Immature natural killer cell (primary cell): Measurements from ENCODE around the gene ZNF827. TPM values are rescaled to one million over a fixed set of nuclear protein-coding genes. Genes with fewer than 3 reads are reported as not detected.

Experiments used
- DNase-seq, 3 donors: peaks; one replicate each; pipeline ENCODE4 v3.0.0; 2022; ENCODE audit warnings: mixed read lengths in 1 of 3
- H3K27ac Mint-ChIP-seq, 6 donors: one replicate each; pipeline ENCODE4 v1.8.0; 2020; ENCODE audit warnings: mixed read lengths in 6 of 6, mild to moderate bottlenecking in 5 of 6, inconsistent platforms in 4 of 6, moderate library complexity in 3 of 6
- H3K27me3 Mint-ChIP-seq, 3 donors: one replicate each; pipeline ENCODE4 v1.8.0; 2020 to 2021; ENCODE audit warnings: low read depth in 3 of 3, mild to moderate bottlenecking in 3 of 3, mixed read lengths in 3 of 3, moderate library complexity in 3 of 3, inconsistent platforms in 1 of 3
- H3K36me3 Mint-ChIP-seq, 3 donors: one replicate each; pipeline ENCODE4 v1.8.0; 2020; ENCODE audit warnings: mixed read lengths in 3 of 3, inconsistent platforms in 2 of 3, mild to moderate bottlenecking in 2 of 3
- H3K4me1 Mint-ChIP-seq, 2 donors: one replicate each; pipeline ENCODE4 v1.8.0; 2020; ENCODE audit warnings: inconsistent platforms in 2 of 2, mild to moderate bottlenecking in 2 of 2, mixed read lengths in 2 of 2, moderate library complexity in 1 of 2
- H3K4me3 Mint-ChIP-seq, 5 donors: one replicate each; pipeline ENCODE4 v1.8.0; 2020; ENCODE audit warnings: mild to moderate bottlenecking in 5 of 5, mixed read lengths in 5 of 5, inconsistent platforms in 3 of 5, moderate library complexity in 3 of 5
- H3K9me3 Mint-ChIP-seq, 6 donors: one replicate each; pipeline ENCODE4 v1.8.0; 2020; ENCODE audit warnings: mild to moderate bottlenecking in 6 of 6, mixed read lengths in 6 of 6, inconsistent platforms in 4 of 6, moderate library complexity in 3 of 6
- polyA plus RNA-seq, 3 donors: library from polyadenylated mRNA; unstranded; fragments of 300-500 nt; fragmentation: Illumina TruSeq; gene quantifications; one replicate each; pipeline ENCODE4 v1.2.3, GENCODE V29; 2021

ZNF827 gene
- polyA plus RNA-seq, 3 donors from 2014 or later: 1.5 to 4.6 (median 1.7) TPM

DNA sequence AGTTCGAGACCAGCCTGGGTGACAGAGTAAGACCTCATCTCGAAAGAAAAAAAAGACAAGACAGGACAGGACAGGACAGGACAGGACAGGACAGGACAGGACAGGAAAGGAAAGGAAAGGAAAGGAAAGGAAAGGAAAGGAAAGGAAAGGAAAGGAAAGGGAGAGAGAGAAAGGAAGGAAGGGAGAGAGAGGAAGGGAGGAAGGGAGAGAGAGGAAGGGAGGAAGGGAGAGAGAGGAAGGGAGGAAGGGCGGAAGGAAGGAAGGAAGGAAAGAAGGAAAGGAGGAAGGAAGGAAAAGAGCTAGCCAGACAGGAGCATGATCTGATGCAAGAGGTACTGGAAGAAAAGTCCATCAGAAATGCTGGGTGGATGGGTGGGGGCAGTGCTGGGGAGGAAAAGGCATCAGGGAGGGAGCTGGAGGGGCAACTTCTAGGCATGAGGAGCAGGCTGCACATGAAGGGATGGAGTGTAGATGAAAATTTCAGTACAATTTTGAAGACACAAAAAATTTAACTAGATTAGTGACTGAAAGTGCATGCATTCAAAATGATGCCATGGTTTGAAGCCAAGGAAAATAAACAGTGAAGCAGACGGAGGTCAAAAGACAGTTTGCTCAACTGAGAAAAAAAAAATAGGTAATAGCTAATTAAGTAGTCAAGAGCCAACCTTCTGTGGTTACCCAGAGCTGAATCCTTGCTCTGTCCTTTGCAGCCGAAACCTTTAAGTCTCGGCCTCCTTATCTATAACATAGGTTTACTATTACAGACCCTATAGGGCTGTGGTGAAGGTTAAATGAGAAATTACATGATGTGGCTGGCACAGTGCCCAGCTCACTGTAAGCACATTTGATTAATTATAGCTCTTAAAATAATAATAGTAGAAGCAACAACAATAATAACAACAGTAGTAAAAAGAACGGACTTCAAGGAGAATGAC lies 59.9 kb downstream of the ZNF827 start:
- DNase-seq: no peak
- Mint-ChIP-seq H3K9me3 (no peaks in the 10 kb centered on the region), H3K4me3 (no peak overlapping the region), H3K27ac (peak overlapping the region in 2 of 6 donors; percentile 9 to 47), H3K27me3 (no peaks in the 10 kb centered on the region), H3K36me3 (peaks cover 6 to 9% (median 8%) of the 10 kb centered on the region in 3 donors), H3K4me1 (peaks cover 10 to 34% of the 10 kb centered on the region in 2 donors)

DNA sequence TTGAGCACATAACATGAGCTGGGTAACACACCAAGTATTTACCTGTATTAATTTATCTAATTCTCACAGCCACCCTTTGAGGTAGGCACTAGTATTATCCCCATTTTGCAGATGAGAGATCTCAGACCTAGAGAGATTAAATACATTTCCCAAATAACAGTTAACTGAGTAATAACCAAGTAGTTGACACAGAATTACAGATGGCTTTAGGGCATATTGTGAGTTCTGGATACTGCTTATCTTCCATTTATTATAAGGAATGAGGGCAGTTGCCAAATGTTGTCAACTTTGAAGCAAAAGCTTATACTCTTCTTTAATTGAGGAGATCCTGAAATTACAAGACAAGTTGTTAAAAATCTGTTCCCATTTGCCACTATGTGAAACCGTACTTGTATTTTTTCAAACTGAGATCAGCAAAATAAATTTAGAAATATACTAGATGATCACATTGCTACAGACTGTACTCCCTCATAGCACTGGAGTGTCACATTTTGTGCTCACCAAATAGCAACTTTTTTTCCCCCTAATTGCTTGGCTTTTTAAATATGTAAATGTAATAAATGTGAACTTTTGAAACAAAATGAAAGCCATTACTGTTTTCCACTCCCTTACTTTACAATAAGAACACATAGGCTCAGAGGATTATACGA lies 62.0 kb downstream of the ZNF827 start:
- no peak overlapping the region for H3K4me3 Mint-ChIP-seq
- H3K27me3 Mint-ChIP-seq: no peaks in the 10 kb centered on the region
- H3K9me3 Mint-ChIP-seq: no peaks in the 10 kb centered on the region
- no peak for DNase-seq
- H3K27ac Mint-ChIP-seq: no peak overlapping the region
- H3K4me1 Mint-ChIP-seq: peaks cover 5 to 21% of the 10 kb centered on the region in 2 donors
- peaks cover 4 to 9% (median 6%) of the 10 kb centered on the region in 3 donors for H3K36me3 Mint-ChIP-seq

DNA sequence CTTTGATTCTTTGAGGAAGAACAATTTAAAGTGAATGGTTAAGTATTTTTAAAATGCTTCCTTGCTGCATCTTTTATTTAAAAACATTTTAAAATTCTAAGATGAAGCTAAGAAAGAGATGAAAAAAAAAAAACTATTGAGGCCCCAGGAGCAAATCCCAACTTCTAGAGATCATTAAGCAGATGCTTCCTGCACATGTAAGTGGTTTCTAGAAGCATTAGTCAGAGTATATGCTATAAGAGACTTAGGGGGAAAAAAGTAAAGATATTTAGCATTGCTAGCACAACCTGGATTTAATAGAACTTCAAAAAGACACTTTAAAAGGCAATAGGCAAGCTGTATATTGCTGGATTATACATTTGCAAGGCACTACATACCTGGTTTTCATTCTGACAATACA lies 64.7 kb downstream of the ZNF827 start:
- Mint-ChIP-seq H3K36me3 (peaks cover 0 to 6% (median 0%) of the 10 kb centered on the region in 3 donors), H3K27ac (no peak overlapping the region), H3K4me3 (no peak overlapping the region)

DNA sequence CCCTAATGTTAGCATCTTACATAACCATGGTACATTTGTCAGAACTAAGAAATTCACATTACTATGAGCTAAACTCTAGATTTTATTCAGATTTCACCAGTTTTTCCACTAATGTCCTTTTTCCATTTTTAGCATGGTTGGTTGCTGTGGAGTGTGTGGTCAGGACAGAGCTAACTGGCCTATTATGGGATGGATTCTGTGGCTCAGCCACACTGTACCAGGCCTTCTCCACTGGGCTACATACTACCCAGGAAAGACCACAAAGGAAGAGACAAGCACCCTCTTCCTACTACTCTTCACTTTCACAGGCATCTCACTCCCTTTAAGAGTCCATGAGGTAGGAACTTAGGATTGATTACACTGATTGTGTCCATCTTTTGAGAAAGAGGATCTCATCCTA lies 67.4 kb downstream of the ZNF827 start:
- H3K27me3 Mint-ChIP-seq: no peaks in the 10 kb centered on the region
- no peaks in the 10 kb centered on the region for H3K9me3 Mint-ChIP-seq
- peak overlapping the region in 2 of 6 donors; percentile 34 to 60 for H3K27ac Mint-ChIP-seq
- no peak overlapping the region for H3K4me3 Mint-ChIP-seq
- peaks cover 0 to 2% (median 0%) of the 10 kb centered on the region in 3 donors for H3K36me3 Mint-ChIP-seq
- peaks cover 11 to 31% of the 10 kb centered on the region in 2 donors for H3K4me1 Mint-ChIP-seq
- no peak for DNase-seq

More for the DNA sequence above, 64.7 kb downstream of the ZNF827 start:
- H3K9me3 Mint-ChIP-seq: no peaks in the 10 kb centered on the region
- no peak for DNase-seq
- peaks cover 11 to 27% of the 10 kb centered on the region in 2 donors for H3K4me1 Mint-ChIP-seq
- H3K27me3 Mint-ChIP-seq: no peaks in the 10 kb centered on the region

DNA sequence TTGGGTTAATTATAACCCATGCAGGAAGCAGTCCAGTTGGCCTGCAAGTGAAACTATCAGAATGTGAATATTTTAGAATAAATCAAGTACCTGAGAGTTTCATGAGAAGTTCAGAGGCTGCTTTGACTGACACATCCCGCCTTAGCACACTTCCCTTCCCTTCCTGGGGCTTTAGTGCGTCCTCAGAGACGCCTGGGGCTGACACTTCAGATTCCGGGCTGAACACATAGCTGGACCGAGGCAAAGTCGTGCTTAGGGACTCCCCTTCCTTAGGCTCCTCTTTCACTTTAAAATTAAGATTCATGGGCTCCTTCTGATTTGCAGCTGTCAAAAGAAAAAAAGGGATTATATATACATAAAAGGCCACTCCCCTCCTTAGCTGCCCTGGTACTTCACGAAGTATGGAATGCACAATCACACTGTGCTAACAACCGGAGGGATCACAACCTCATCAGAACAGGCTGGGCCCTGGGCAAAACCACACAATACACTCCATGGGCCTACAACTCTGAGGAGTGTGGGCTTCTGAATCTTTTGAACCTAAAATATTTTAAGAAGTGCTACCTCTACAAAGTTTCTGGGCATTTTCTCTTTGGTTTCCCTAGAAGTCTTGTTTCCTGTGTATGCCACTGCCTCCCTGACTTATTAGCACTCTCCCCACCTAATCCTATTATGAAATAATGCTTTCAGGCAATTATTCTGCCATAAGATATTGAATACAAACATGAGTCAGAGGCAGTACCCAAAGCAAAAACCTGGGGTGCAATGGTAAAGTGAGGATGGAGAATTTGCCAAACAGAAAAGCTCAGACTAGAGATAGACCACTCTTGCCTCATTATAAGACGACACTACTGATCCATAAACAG lies 68.2 kb downstream of the ZNF827 start:
- no peak overlapping the region for H3K4me3 Mint-ChIP-seq
- H3K9me3 Mint-ChIP-seq: no peaks in the 10 kb centered on the region
- peaks cover 17 to 39% of the 10 kb centered on the region in 2 donors for H3K4me1 Mint-ChIP-seq

DNA sequence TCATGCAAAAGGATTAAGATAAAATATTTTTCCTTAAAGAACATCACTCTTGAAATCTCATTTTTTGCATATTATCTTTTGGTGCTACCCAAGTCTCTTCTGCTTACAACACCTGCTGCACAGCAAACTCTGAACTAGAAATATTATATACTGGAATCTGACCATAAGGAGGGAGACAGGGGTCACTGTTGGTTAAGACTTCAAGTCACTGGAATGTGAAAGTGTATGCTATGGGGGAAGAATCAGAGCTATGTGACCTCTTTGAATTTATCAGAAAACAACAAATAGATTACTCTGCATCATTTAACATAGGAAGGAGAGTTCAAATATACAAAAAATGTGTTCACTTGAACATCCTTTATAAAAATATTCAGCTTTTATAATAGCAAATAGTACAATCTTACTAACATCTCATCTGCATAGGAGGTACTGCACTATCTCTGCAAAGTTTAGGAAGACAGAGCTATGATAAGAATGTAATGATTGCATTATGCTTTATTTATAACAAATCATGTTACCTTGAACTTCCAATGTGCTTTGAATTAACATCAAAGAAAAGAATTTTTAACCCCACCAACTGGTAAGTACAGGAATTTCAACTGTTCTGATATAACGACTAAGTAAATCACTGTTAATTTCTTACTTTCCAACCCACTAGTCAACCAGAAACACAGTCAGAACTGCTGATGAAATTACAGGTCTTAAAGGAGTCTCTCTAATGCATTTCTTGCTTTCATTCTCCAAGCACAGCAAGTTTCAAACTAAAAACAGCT lies 69.8 kb downstream of the ZNF827 start:
- no peak for DNase-seq
- Mint-ChIP-seq H3K4me3 (no peak overlapping the region), H3K27me3 (peaks cover 0 to 2% (median 0%) of the 10 kb centered on the region in 3 donors), H3K27ac (no peak overlapping the region), H3K36me3 (peaks cover 0 to 2% (median 0%) of the 10 kb centered on the region in 3 donors), H3K4me1 (peaks cover 19 to 43% of the 10 kb centered on the region in 2 donors), H3K9me3 (no peaks in the 10 kb centered on the region)

More for the DNA sequence above, 68.2 kb downstream of the ZNF827 start:
- Mint-ChIP-seq H3K36me3 (peaks cover 0 to 2% (median 0%) of the 10 kb centered on the region in 3 donors), H3K27ac (peak overlapping the region in 3 of 6 donors; percentile 17 to 62 (median 37)), H3K27me3 (peaks cover 0 to 2% (median 0%) of the 10 kb centered on the region in 3 donors)
- DNase-seq: no peak

DNA sequence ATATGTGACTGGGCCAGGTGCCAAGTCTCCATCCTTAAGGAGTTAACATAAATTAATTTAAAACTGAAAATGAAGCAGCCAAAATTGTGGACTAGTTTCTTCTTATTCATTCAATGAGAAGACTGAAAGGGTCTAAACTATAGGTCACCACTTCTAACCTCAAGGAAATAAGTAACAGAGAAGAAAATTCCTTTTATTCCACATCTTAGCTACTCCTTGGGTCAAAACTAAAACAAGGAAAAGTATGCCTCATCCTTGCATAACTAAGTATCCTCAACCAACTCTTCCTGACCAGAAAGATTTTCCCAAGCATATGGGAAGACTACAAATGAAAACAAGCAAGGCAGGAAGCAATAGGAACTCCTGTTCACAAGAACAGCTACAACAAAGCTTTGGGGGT lies 71.2 kb downstream of the ZNF827 start:
- Mint-ChIP-seq H3K36me3 (peaks cover 0 to 2% (median 0%) of the 10 kb centered on the region in 3 donors), H3K27ac (peak overlapping the region in 1 of 6 donors; percentile 33), H3K27me3 (peaks cover 0 to 2% (median 0%) of the 10 kb centered on the region in 3 donors), H3K4me3 (no peak overlapping the region), H3K9me3 (no peaks in the 10 kb centered on the region), H3K4me1 (peaks cover 19 to 43% of the 10 kb centered on the region in 2 donors)
- DNase-seq: no peak

DNA sequence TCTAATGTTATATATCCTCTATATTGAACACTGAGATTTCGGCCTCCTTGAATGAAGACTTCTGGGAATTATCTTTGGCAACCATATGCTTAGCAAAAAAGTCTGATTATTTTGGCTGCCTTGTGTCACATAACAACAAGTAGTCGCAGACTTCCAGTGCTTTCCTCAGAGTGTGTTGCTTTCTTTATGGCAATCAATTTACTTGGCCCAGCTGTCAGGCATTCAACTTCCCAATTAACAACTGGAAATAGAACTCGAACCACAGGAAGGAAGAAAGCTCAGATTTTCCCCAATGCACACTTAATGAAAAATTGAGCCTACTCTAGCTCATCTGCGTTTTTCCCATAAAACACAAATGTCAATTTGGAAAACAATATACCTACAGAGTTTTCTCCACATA lies 71.6 kb downstream of the ZNF827 start:
- Mint-ChIP-seq H3K36me3 (peaks cover 0 to 2% (median 0%) of the 10 kb centered on the region in 3 donors), H3K4me3 (no peak overlapping the region), H3K4me1 (peaks cover 19 to 40% of the 10 kb centered on the region in 2 donors), H3K27ac (no peak overlapping the region), H3K9me3 (no peaks in the 10 kb centered on the region), H3K27me3 (peaks cover 0 to 2% (median 0%) of the 10 kb centered on the region in 3 donors)
- no peak for DNase-seq

DNA sequence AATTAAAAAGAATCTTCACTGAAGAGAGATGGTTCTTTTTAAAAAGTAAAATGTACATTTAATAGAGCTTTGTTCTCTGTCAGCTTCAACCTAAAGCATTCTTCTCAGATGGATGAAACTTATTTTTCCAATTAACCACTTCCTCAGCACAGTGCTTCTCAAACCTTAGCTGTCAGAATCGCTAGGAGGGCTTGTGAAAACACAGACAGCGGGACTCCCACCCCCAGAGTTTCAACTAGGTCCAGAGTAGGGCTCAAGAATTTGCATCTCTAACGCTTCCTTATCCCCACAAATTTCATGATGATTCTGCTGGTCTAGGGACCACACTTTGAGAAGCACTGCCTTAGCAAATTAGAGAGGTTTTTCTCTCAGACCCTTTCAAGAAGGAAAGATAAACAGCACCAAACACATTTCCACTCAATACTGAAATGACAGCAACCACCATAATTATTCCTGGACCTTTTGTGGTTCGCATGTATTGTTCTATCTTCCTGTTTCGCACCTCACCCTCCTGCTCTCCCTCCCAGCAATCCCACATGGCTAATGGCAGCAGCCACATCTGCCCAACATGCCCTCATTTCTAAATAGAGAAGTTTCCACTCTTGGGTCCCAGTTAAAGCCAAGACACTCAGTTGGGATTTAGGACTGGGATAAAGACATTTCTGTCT lies 73.2 kb downstream of the ZNF827 start:
- Mint-ChIP-seq H3K4me3 (no peak overlapping the region), H3K36me3 (peaks cover 0 to 8% (median 0%) of the 10 kb centered on the region in 3 donors)

DNA sequence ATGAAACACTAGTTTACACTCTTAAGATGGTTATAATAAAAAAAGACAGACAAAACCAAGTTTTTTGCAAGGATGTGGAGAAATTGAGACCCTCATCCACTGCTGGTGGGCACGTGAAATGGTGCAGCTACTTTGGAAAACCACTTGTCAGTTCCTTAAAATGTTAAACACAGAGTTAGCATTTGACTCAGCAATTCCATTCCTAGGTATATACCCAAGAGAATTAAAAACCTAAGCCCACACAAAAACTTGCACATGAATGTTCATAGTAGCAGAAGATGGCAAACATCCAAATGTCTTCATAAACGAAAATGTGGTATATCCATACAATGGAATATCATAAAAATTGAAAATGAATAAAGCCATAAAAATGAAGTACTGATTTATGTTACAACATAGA lies 75.4 kb downstream of the ZNF827 start:
- no peak overlapping the region for H3K27ac Mint-ChIP-seq
- H3K27me3 Mint-ChIP-seq: peaks cover 0 to 2% (median 0%) of the 10 kb centered on the region in 3 donors
- peaks cover 6 to 15% (median 14%) of the 10 kb centered on the region in 3 donors for H3K36me3 Mint-ChIP-seq
- H3K4me1 Mint-ChIP-seq: peaks cover 9 to 15% of the 10 kb centered on the region in 2 donors
- no peaks in the 10 kb centered on the region for H3K9me3 Mint-ChIP-seq
- H3K4me3 Mint-ChIP-seq: no peak overlapping the region
- DNase-seq: no peak

More for the DNA sequence above, 73.2 kb downstream of the ZNF827 start:
- Mint-ChIP-seq H3K27ac (no peak overlapping the region), H3K9me3 (no peaks in the 10 kb centered on the region), H3K27me3 (peaks cover 0 to 2% (median 0%) of the 10 kb centered on the region in 3 donors), H3K4me1 (peaks cover 11 to 24% of the 10 kb centered on the region in 2 donors)
- DNase-seq: no peak

DNA sequence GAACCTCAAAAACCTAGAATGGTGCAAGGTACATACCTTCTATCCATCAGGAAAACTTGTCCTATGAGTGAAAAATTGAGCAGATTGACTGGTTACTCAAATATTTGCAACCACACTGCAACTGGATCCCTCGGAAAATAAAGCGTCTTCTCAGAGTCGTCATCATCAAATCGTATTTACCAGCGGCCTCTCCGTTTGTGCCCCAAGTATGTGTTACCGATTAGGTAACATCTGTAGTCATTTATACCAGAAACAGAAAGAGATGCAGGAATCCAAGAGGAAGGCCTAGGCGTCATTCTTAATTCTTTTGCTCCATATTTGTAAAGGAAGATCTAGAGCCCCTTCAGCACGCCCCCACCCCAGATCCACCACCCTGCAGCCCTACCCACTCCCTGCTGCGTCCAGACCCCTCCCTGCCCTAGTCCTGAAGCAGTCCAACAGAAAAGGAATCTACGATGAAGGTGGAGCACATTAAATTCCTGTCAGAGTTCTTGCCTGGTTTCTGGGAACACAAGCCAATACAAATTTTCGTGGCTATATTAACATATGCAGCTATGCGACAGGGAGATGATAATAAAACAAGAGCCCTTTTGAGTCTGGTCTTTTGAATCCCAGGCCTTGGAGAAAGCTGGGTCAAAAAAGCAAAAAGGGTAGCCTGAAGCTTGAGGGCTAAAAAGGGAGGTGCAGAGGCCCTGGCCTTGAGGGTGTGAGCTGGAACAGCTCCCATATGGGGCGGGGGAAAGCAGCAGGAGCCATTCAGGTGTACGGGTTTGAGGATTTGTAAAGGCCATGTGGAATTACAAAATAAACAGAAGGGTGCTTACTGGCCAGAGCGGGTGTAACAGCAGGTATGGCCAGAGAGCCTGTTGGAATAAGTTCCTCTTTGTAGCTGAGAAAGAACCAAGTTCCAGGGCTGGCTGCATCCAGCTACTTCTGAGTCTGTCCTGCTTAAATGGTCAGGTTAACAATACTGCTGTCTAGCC lies 77.0 kb downstream of the ZNF827 start:
- Mint-ChIP-seq H3K27me3 (peaks cover 0 to 2% (median 0%) of the 10 kb centered on the region in 3 donors), H3K27ac (peak overlapping the region in 1 of 6 donors; percentile 10), H3K4me1 (peaks cover 9 to 15% of the 10 kb centered on the region in 2 donors), H3K9me3 (no peaks in the 10 kb centered on the region), H3K4me3 (no peak overlapping the region), H3K36me3 (peaks cover 14 to 21% (median 17%) of the 10 kb centered on the region in 3 donors)
- DNase-seq: no peak
